B cell (primary cell): ENCODE measurements around the gene IGSF22. TPM values are rescaled to one million over a fixed set of nuclear protein-coding genes. Genes with fewer than 3 reads are reported as not detected.

ENCODE experiments used
- ATAC-seq: fragments of 200-7000 bp; cut with Tn5 transposase; one replicate; pipeline ENCODE4 v1.10.0; 2021; ENCODE audit warnings: low read depth, mild to moderate bottlenecking, moderate number of reproducible peaks, moderate library complexity
- CTCF ChIA-PET: fragments of 350-600 bp; sonication (Branson Sonifier 250); formaldehyde crosslinking; loops from one replicate; lab custom pipeline; 2021; ENCODE audit warnings: antibody characterized with exemption, inconsistent platforms; lab: Charles Lee
- POLR2A ChIA-PET: fragments of 350-600 bp; sonication (Branson Sonifier 250); formaldehyde crosslinking; loops from one replicate; lab custom pipeline; 2021; ENCODE audit warnings: antibody characterized with exemption; lab: Charles Lee
- DNase-seq: peaks from one replicate; pipeline ENCODE4 v3.0.0; 2013
- H2AFZ ChIP-seq: 2 replicates; pipeline ENCODE4 v1.6.1; 2012; ENCODE audit warnings: mild to moderate bottlenecking, low read depth, low read length; ENCODE audit not compliant: insufficient read depth, poor library complexity, severe bottlenecking
- H3K27ac ChIP-seq, 2 donors: 1 replicate in 1 of 2; 2 replicates in 1 of 2; pipeline ENCODE4 v1.5.1; 2012 to 2013; ENCODE audit warnings: low read length in 2 of 2, mild to moderate bottlenecking in 2 of 2, moderate library complexity in 1 of 2
- H3K27me3 ChIP-seq, 4 experiments: fragments of 200-600 bp in 1 of 4; sonication (generic) in 1 of 4; replicated peaks in 1 of 4; 1 replicate in 2 of 4; 2 replicates in 2 of 4; pipeline versions ENCODE4 v1.6.1 to v1.7.0; 2013 to 2016; ENCODE audit warnings: low read length in 3 of 4, mild to moderate bottlenecking in 2 of 4, mixed read lengths in 1 of 4, moderate library complexity in 1 of 4; ENCODE audit not compliant: insufficient read depth in 4 of 4, control insufficient read depth in 3 of 4; ENCODE audit errors: control extremely low read depth in 1 of 4
- H3K36me3 ChIP-seq, 2 experiments: replicated peaks in 1 of 2; 1 replicate in 1 of 2; 2 replicates in 1 of 2; pipeline versions ENCODE4 v1.6.1 to v1.7.1; 2013; ENCODE audit warnings: low read length in 1 of 2; ENCODE audit not compliant: insufficient read depth in 2 of 2, control insufficient read depth in 1 of 2; ENCODE audit errors: control extremely low read depth in 1 of 2, extremely low read depth in 1 of 2
- H3K4me1 ChIP-seq, 2 donors: fragments of 200-600 bp in 1 of 2; sonication (generic) in 1 of 2; 1 replicate in 1 of 2; 2 replicates in 1 of 2; pipeline versions ENCODE4 v1.5.1 to v1.6.1; 2013 to 2017; ENCODE audit warnings: low read length in 2 of 2; ENCODE audit not compliant: control insufficient read depth in 2 of 2, insufficient read depth in 2 of 2
- H3K4me2 ChIP-seq: replicated peaks from 2 replicates; pipeline ENCODE3; 2012; ENCODE audit warnings: mild to moderate bottlenecking, low read depth, low read length; ENCODE audit not compliant: poor library complexity, severe bottlenecking
- H3K4me3 ChIP-seq, 5 experiments: fragments of 200-600 bp in 1 of 5; sonication (generic) in 1 of 5; 1 replicate in 3 of 5; 2 replicates in 2 of 5; pipeline versions ENCODE4 v1.5.1 to v1.7.0; 2011 to 2016; ENCODE audit warnings: low read length in 4 of 5, mild to moderate bottlenecking in 4 of 5, low read depth in 2 of 5, control low read depth in 1 of 5, moderate library complexity in 1 of 5; ENCODE audit not compliant: insufficient read depth in 1 of 5; ENCODE audit errors: control extremely low read depth in 1 of 5, extremely low read depth in 1 of 5
- H3K79me2 ChIP-seq: fragments of 200-600 bp; sonication (generic); one replicate; pipeline ENCODE4 v1.6.0; 2016; ENCODE audit warnings: low read length; ENCODE audit not compliant: control insufficient read depth, insufficient read depth
- H3K9ac ChIP-seq: fragments of 200-600 bp; sonication (generic); 2 replicates; pipeline ENCODE4 v1.6.1; 2017; ENCODE audit warnings: mild to moderate bottlenecking, low read length, moderate library complexity
- H3K9me3 ChIP-seq, 3 donors: one replicate each; pipeline versions ENCODE4 v1.6.1 to v1.7.1; 2013; ENCODE audit warnings: low read length in 2 of 3; ENCODE audit not compliant: control insufficient read depth in 2 of 3, insufficient read depth in 1 of 3; ENCODE audit errors: control extremely low read depth in 1 of 3
- H4K20me1 ChIP-seq: 2 replicates; pipeline ENCODE4 v1.6.0; 2012; ENCODE audit warnings: mild to moderate bottlenecking, low read length; ENCODE audit not compliant: insufficient read depth, control insufficient read depth, poor library complexity, severe bottlenecking
- H3K27ac Mint-ChIP-seq: one replicate; pipeline ENCODE4 v1.8.0; 2021; ENCODE audit warnings: mixed read lengths
- H3K27me3 Mint-ChIP-seq: one replicate; pipeline ENCODE4 v1.8.0; 2021; ENCODE audit warnings: mixed read lengths
- H3K4me1 Mint-ChIP-seq: one replicate; pipeline ENCODE4 v1.8.0; 2021; ENCODE audit warnings: mixed read lengths
- H3K4me3 Mint-ChIP-seq: one replicate; pipeline ENCODE4 v1.8.0; 2021; ENCODE audit warnings: mixed read lengths
- H3K9me3 Mint-ChIP-seq: one replicate; pipeline ENCODE4 v1.8.0; 2022; ENCODE audit warnings: mixed read lengths; ENCODE audit not compliant: insufficient read depth
- EZH2 ChIP-seq: IDR thresholded peaks from 2 replicates; pipeline ENCODE4 v1.6.1; 2012; ENCODE audit warnings: borderline replicate concordance, low read depth, mild to moderate bottlenecking, moderate library complexity, low read length; ENCODE audit not compliant: insufficient read depth, poor library complexity, severe bottlenecking
- WGBS: methylation state at CpG from one replicate; pipeline ENCODE4 v1.1.5; 2013; ENCODE audit warnings: missing lambda C conversion rate; ENCODE audit not compliant: insufficient coverage; 5-methylcytosine and 5-hydroxymethylcytosine counted together
- intact Hi-C: fragments of 100-400 bp; cut with micrococcal nuclease; formaldehyde crosslinking; loops from one replicate; pipeline ENCODE4 v1.10.0; 2022
- polyA plus RNA-seq: library from polyadenylated mRNA; depleted of rRNA; stranded (reverse); fragments of >200 nt; gene quantifications from 2 replicates; pipeline ENCODE4 v1.2.3, GENCODE V29; 2012
- total RNA-seq, 2 donors: library from RNA; stranded (reverse); fragments of 120-200 nt in 1 of 2; gene quantifications; 1 replicate in 1 of 2; 2 replicates in 1 of 2; pipeline versions ENCODE4 v1.2.3 to v1.2.4, GENCODE V29; 2013 to 2022
- TF ChIP-seq, protein P1 (sequence below): fragments of 200-600 bp; IDR thresholded peaks from one replicate; pipeline ENCODE4 v1.8.0; 2022; ENCODE audit warnings: antibody characterized with exemption, mild to moderate bottlenecking

The IGSF22 gene
- total and polyA plus RNA-seq, 2 donors (not counting 1 experiment from before 2014, with no cell fraction given) = 0.91 to 2.6 TPM

DNA sequence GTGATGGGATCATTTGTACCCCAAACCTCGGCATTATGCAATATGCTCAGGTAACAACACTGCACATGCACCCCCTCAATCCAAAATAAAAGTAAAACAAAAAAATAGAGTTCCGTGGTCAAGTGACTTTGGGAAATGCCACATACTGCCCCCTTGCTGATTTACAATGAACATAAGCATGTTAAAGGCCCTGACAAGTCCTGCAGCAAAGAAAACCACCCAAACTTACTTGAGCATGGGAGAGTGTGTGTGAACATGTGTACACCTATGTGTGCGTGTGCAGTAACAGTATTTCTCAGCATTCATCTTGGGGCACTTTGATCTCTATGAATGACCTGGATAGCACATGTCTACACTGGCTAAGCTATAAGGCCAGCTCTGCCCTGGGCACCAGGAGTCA, 15.8 kb upstream of the IGSF22 start:
- H3K9ac ChIP-seq = no peak overlapping the region
- no peaks in the 10 kb centered on the region for H3K9me3 ChIP-seq
- no peaks in the 10 kb centered on the region for H3K9me3 Mint-ChIP-seq
- no peak overlapping the region for H3K4me2 ChIP-seq
- H3K27me3 Mint-ChIP-seq = peaks cover 3% of the 10 kb centered on the region
- no peaks in the 10 kb centered on the region for H3K79me2 ChIP-seq
- no peak for DNase-seq
- 84% methylated on average over 2 of the region's 3 CpGs for WGBS
- no peak overlapping the region for H3K27ac ChIP-seq
- no peak overlapping the region for H3K27ac Mint-ChIP-seq
- H2AFZ ChIP-seq = no peak overlapping the region
- H3K4me1 ChIP-seq = no peaks in the 10 kb centered on the region
- intact Hi-C loops = no loop called here
- ChIA-PET POLR2A (no interaction called here), CTCF (interaction anchor here (1.0 to 3.6 kb wide), 3 partner anchors 10 to 20 kb away, joined by 3 to 18 read pairs (median 12); no protein-coding TSS in a partner anchor)
- H3K4me3 Mint-ChIP-seq = no peak overlapping the region
- no peak for ATAC-seq
- H3K27me3 ChIP-seq = peaks cover 0 to 2% (median 0%) of the 10 kb centered on the region in 4 experiments
- TF ChIP-seq EZH2 = no peak
- TF ChIP-seq, protein P1, sequence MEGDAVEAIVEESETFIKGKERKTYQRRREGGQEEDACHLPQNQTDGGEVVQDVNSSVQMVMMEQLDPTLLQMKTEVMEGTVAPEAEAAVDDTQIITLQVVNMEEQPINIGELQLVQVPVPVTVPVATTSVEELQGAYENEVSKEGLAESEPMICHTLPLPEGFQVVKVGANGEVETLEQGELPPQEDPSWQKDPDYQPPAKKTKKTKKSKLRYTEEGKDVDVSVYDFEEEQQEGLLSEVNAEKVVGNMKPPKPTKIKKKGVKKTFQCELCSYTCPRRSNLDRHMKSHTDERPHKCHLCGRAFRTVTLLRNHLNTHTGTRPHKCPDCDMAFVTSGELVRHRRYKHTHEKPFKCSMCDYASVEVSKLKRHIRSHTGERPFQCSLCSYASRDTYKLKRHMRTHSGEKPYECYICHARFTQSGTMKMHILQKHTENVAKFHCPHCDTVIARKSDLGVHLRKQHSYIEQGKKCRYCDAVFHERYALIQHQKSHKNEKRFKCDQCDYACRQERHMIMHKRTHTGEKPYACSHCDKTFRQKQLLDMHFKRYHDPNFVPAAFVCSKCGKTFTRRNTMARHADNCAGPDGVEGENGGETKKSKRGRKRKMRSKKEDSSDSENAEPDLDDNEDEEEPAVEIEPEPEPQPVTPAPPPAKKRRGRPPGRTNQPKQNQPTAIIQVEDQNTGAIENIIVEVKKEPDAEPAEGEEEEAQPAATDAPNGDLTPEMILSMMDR = no peak
- no peaks in the 10 kb centered on the region for H4K20me1 ChIP-seq
- H3K4me3 ChIP-seq = no peak overlapping the region
- no peaks in the 10 kb centered on the region for H3K4me1 Mint-ChIP-seq
- no peaks in the 10 kb centered on the region for H3K36me3 ChIP-seq

DNA sequence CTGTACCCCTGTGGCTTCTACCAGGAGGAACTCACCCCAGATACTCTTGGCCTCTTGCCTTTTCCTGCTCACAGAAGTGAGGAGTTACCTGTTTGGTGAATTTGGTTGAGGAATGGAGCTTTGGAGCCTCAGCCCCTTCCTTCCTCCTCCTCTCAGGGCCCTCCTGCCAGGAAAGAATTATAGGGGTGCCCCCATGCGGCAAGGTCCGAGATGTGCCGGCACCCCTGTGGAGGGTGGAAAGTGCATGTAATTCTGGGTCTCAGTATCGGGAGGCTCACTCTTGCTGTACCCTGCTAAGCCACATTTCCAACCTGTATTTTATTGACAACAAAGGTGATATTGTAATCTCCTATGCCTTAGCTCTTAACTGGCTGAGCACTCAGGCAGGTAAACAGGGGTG, 13.7 kb upstream of the IGSF22 start:
- H3K27ac Mint-ChIP-seq = no peak overlapping the region
- WGBS = no CpG with 5 or more reads among the region's 4 CpGs

More for the DNA sequence above, 13.7 kb upstream of the IGSF22 start:
- no peak overlapping the region for H3K4me3 Mint-ChIP-seq
- Histone ChIP-seq H3K36me3 (no peaks in the 10 kb centered on the region), H3K9me3 (no peaks in the 10 kb centered on the region), H2AFZ (no peak overlapping the region), H3K27ac (no peak overlapping the region), H3K79me2 (no peaks in the 10 kb centered on the region), H3K27me3 (peaks cover 0 to 2% (median 0%) of the 10 kb centered on the region in 4 experiments), H3K9ac (no peak overlapping the region), H3K4me2 (no peak overlapping the region), H3K4me1 (no peaks in the 10 kb centered on the region), H4K20me1 (no peaks in the 10 kb centered on the region), H3K4me3 (no peak overlapping the region)
- intact Hi-C loops = no loop called here
- ChIA-PET POLR2A (no interaction called here), CTCF (interaction anchor here (0.9 to 3.6 kb wide), 5 partner anchors 8 to 624 kb away, joined by 3 to 18 read pairs (median 7); no protein-coding TSS in a partner anchor)
- H3K9me3 Mint-ChIP-seq = no peaks in the 10 kb centered on the region
- ATAC-seq (no peak), DNase-seq (no peak)
- peaks cover 9% of the 10 kb centered on the region for H3K27me3 Mint-ChIP-seq
- no peaks in the 10 kb centered on the region for H3K4me1 Mint-ChIP-seq
- no peak for TF ChIP-seq EZH2
- TF ChIP-seq, protein P1 = no peak
